Pulmonary artery endothelial cell (primary cell): ENCODE results near the gene PLEKHA6. TPM values are rescaled to one million over a fixed set of nuclear protein-coding genes. Genes with fewer than 3 reads are reported as not detected.

Source experiments
- DNase-seq: peaks from one replicate; pipeline ENCODE4 v3.0.0-alpha.2; 2011; ENCODE audit warnings: low read depth, low spot score
- total RNA-seq: library from RNA; depleted of rRNA; stranded (reverse); fragments of >200 nt; gene quantifications from 2 replicates; pipeline ENCODE4 v1.2.3, GENCODE V29; 2014

Gene PLEKHA6
- total RNA-seq, 1 donor from 2014 or later, result 5.7 TPM

GRCh38 chr1:204355913-204356312, 3.8 kb downstream of the PLEKHA6 start:
- no peak for DNase-seq

- DNase-seq, result no peak
These were observed 5.2 kb downstream of the PLEKHA6 start for GRCh38 chr1:204354579-204354978.

GRCh38 chr1:204353213-204353910, 6.4 kb downstream of the PLEKHA6 start:
- DNase-seq, result no peak

GRCh38 chr1:204350857-204351573, 8.7 kb downstream of the PLEKHA6 start:
- DNase-seq, result no peak

- DNase-seq, result no peak
These were observed 9.4 kb downstream of the PLEKHA6 start for GRCh38 chr1:204350312-204350711.

- DNase-seq, result no peak
These were observed 10.1 kb downstream of the PLEKHA6 start for GRCh38 chr1:204349602-204350001.

GRCh38 chr1:204348722-204349121, 11.0 kb downstream of the PLEKHA6 start:
- DNase-seq, result no peak

- DNase-seq, result no peak
These were observed 11.5 kb downstream of the PLEKHA6 start for GRCh38 chr1:204348242-204348641.

- no peak for DNase-seq
These were observed 13.6 kb downstream of the PLEKHA6 start for GRCh38 chr1:204345941-204346645.

GRCh38 chr1:204345438-204345841, 14.3 kb downstream of the PLEKHA6 start:
- DNase-seq, result no peak

GRCh38 chr1:204344665-204345355, 14.9 kb downstream of the PLEKHA6 start:
- DNase-seq, result no peak

- DNase-seq, result no peak
These were observed 15.9 kb downstream of the PLEKHA6 start for GRCh38 chr1:204343802-204344201.

- DNase-seq, result no peak
These were observed 16.5 kb downstream of the PLEKHA6 start for GRCh38 chr1:204343247-204343646.

GRCh38 chr1:204342310-204342709, 17.4 kb downstream of the PLEKHA6 start:
- DNase-seq, result no peak

- DNase-seq, result no peak
These were observed 18.3 kb downstream of the PLEKHA6 start for GRCh38 chr1:204341380-204341779.

- no peak for DNase-seq
These were observed 19.4 kb downstream of the PLEKHA6 start for GRCh38 chr1:204340081-204340889.

- DNase-seq, result no peak
These were observed 20.2 kb downstream of the PLEKHA6 start for GRCh38 chr1:204339541-204339940.

GRCh38 chr1:204338997-204339396, 20.7 kb downstream of the PLEKHA6 start:
- no peak for DNase-seq

GRCh38 chr1:204338360-204338759, 21.4 kb downstream of the PLEKHA6 start:
- DNase-seq, result no peak

GRCh38 chr1:204337583-204337982, 22.1 kb downstream of the PLEKHA6 start:
- no peak for DNase-seq

- DNase-seq, result no peak
These were observed 22.7 kb downstream of the PLEKHA6 start for GRCh38 chr1:204337036-204337429.
